Psoas muscle (tissue), 8 donors: ENCODE data around the gene AADACL3. TPM values are rescaled to one million over a fixed set of nuclear protein-coding genes. Genes with fewer than 3 reads are reported as not detected.

Experiments
- ATAC-seq, 4 donors: fragments of 200-7000 bp; cut with Tn5 transposase; one replicate each; pipeline ENCODE4 v1.9.1; 2020; ENCODE audit warnings: moderate library complexity in 3 of 4, mild to moderate bottlenecking in 2 of 4
- DNase-seq, 2 donors: peaks; one replicate each; pipeline ENCODE4 v3.0.0-alpha.2; 2020
- H3K27ac ChIP-seq: fragments of 200-600 bp; one replicate; pipeline ENCODE4 v1.8.0; 2022
- H3K27me3 ChIP-seq, 3 donors: fragments of 200-600 bp in 1 of 3; one replicate each; pipeline versions ENCODE4 v1.6.1 to v1.8.0; 2013 to 2022; ENCODE audit warnings: low read length in 2 of 3, mild to moderate bottlenecking in 2 of 3, moderate library complexity in 1 of 3; ENCODE audit not compliant: insufficient read depth in 3 of 3
- H3K36me3 ChIP-seq, 2 donors: fragments of 200-600 bp in 1 of 2; one replicate each; pipeline versions ENCODE4 v1.6.1 to v1.8.0; 2013 to 2022; ENCODE audit warnings: low read depth in 1 of 2, mild to moderate bottlenecking in 1 of 2, moderate library complexity in 1 of 2; ENCODE audit not compliant: insufficient read depth in 1 of 2
- H3K4me1 ChIP-seq: fragments of 200-600 bp; one replicate; pipeline ENCODE4 v1.8.0; 2022
- H3K4me3 ChIP-seq: fragments of 200-600 bp; one replicate; pipeline ENCODE4 v1.8.0; 2022; ENCODE audit warnings: mild to moderate bottlenecking
- H3K9me3 ChIP-seq: fragments of 200-600 bp; one replicate; pipeline ENCODE4 v1.8.0; 2022
- CTCF ChIP-seq: fragments of 200-600 bp; IDR thresholded peaks from one replicate; pipeline ENCODE4 v1.8.0; 2022; ENCODE audit warnings: antibody characterized with exemption
- WGBS, 3 donors: extraction: QIAGEN DNeasy Blood & Tissue Kit; methylation state at CpG; one replicate each; pipeline versions ENCODE4 v1.1.6 to v1.1.7; 2013; 5-methylcytosine and 5-hydroxymethylcytosine counted together
- intact Hi-C, 2 donors: fragments of 100-400 bp; cut with DNase I; formaldehyde crosslinking; loops; one replicate each; pipeline versions ENCODE4 v1.11.0 to v1.14.2; 2022
- polyA plus RNA-seq, 3 donors: library from polyadenylated mRNA; stranded (reverse); fragments of 200-250 nt; gene quantifications; one replicate each; pipeline ENCODE4 v1.2.3, GENCODE V29; 2013
- total RNA-seq, 4 donors: library from RNA; stranded (reverse); fragmentation: NEBNext Ultra II Directional in 2 of 4; extraction: Animal tissue kit (Norgen Biotek cat#: 25700) in 2 of 4; gene quantifications; one replicate each; pipeline versions ENCODE4 v1.2.1 to v1.2.4, GENCODE V29; 2021 to 2023
- donor health status: healthy with polysubstance abuse.
- donor health status: DM: no; HTN: no; CAD: no; lungs with moderate emphysema.
- donor health status: Bipolar disorder and iron deficiency.
- donor health status: healthy.
- donor health status: DM: yes; HTN: yes; CAD: no.
- donor health status: DM: no; HTN: no; CAD: no.
- donor health status: DM: no; HTN: no; CAD: no.
- donor health status: DM: yes; HTN: yes; CAD: no.

Gene AADACL3
- total and polyA plus RNA-seq, 7 donors: not detected

GRCh38 chr1:12773438-12773837 is 57.5 kb downstream of the AADACL3 start, which contains the start of gene PRAMEF12:
Gene PRAMEF12 (plus strand): TSS chr1:12773738. CDS start chr1:12774868, 1,130 bp downstream.
- H3K36me3 ChIP-seq: no peaks in the 10 kb centered on the region
- H3K27ac ChIP-seq: no peak within 1 kb of the TSS
- no peaks in the 10 kb centered on the region for H3K4me1 ChIP-seq
- WGBS, 3 donors: 87 to 91% (median 88%) methylated on average over 5 of the region's 5 CpGs
- no peak for ATAC-seq
- no peak for TF ChIP-seq CTCF
- H3K27me3 ChIP-seq: no peaks in the 10 kb centered on the region
- H3K9me3 ChIP-seq: no peaks in the 10 kb centered on the region
- no peak for DNase-seq
- no peak within 1 kb of the TSS for H3K4me3 ChIP-seq
- intact Hi-C loops: no loop called here

- 76 to 87% (median 83%) methylated on average over 5 of the region's 5 CpGs for WGBS, 3 donors
Observed at GRCh38 chr1:12774801-12775345, 59.0 kb downstream of the AADACL3 start.

GRCh38 chr1:12775443-12775842 is 59.5 kb downstream of the AADACL3 start:
- DNase-seq (no peak), ATAC-seq (no peak)
- Histone ChIP-seq H3K27ac (no peak overlapping the region), H3K4me1 (no peaks in the 10 kb centered on the region), H3K36me3 (no peaks in the 10 kb centered on the region), H3K4me3 (no peak overlapping the region), H3K9me3 (no peaks in the 10 kb centered on the region), H3K27me3 (no peaks in the 10 kb centered on the region)
- intact Hi-C loops: no loop called here
- TF ChIP-seq CTCF: no peak
- 72 to 79% (median 76%) methylated on average over 8 of the region's 8 CpGs for WGBS, 3 donors

More at GRCh38 chr1:12774801-12775345, 59.0 kb downstream of the AADACL3 start:
- Histone ChIP-seq H3K9me3 (no peaks in the 10 kb centered on the region), H3K27me3 (no peaks in the 10 kb centered on the region), H3K36me3 (no peaks in the 10 kb centered on the region), H3K4me3 (no peak overlapping the region), H3K4me1 (no peaks in the 10 kb centered on the region), H3K27ac (no peak overlapping the region)
- intact Hi-C loops: no loop called here
- ATAC-seq (no peak), DNase-seq (no peak)
- TF ChIP-seq CTCF: no peak

- intact Hi-C loops: no loop called here
- no peaks in the 10 kb centered on the region for H3K9me3 ChIP-seq
- TF ChIP-seq CTCF: no peak
- H3K36me3 ChIP-seq: no peaks in the 10 kb centered on the region
- H3K4me3 ChIP-seq: no peak overlapping the region
- ATAC-seq (no peak), DNase-seq (no peak)
- no peaks in the 10 kb centered on the region for H3K27me3 ChIP-seq
- H3K27ac ChIP-seq: no peak overlapping the region
- no peaks in the 10 kb centered on the region for H3K4me1 ChIP-seq
- WGBS, 3 donors: 86 to 87% (median 87%) methylated on average over 15 of the region's 15 CpGs
Observed at GRCh38 chr1:12776801-12777557, 61.1 kb downstream of the AADACL3 start.

Other genes with a start within 250 kb of the AADACL3 start
- gene DHRS3, start 97.9 kb upstream of the AADACL3 start, total RNA-seq: 10 to 100 TPM; 21.7 to 78.7 (median 54.9) TPM
- 10 to 100 TPM; 27.2 to 65.1 (median 28.3) TPM for gene DHRS3, start 97.9 kb upstream of the AADACL3 start, polyA plus RNA-seq
- not detected for gene AADACL4, start 72.0 kb upstream of the AADACL3 start, total RNA-seq
- not detected for gene AADACL4, start 72.0 kb upstream of the AADACL3 start, polyA plus RNA-seq
- not detected for gene CFAP107, start 30.1 kb downstream of the AADACL3 start, total RNA-seq
- gene CFAP107, start 30.1 kb downstream of the AADACL3 start, polyA plus RNA-seq: under 1 TPM in 1 of 3 donors, not detected in 2; 0.04 TPM
- gene PRAMEF12, start 57.6 kb downstream of the AADACL3 start, total RNA-seq: not detected
- not detected for gene PRAMEF12, start 57.6 kb downstream of the AADACL3 start, polyA plus RNA-seq
- not detected for gene PRAMEF1, start 75.3 kb downstream of the AADACL3 start, total RNA-seq
- gene PRAMEF1, start 75.3 kb downstream of the AADACL3 start, polyA plus RNA-seq: not detected
- gene PRAMEF11, start 115.3 kb downstream of the AADACL3 start, total RNA-seq: not detected
- gene PRAMEF11, start 115.3 kb downstream of the AADACL3 start, polyA plus RNA-seq: not detected
- not detected for gene HNRNPCL1, start 132.6 kb downstream of the AADACL3 start, total RNA-seq
- gene HNRNPCL1, start 132.6 kb downstream of the AADACL3 start, polyA plus RNA-seq: not detected
- not detected for gene PRAMEF2, start 141.0 kb downstream of the AADACL3 start, total RNA-seq
- gene PRAMEF2, start 141.0 kb downstream of the AADACL3 start, polyA plus RNA-seq: not detected
- not detected for gene PRAMEF4, start 170.1 kb downstream of the AADACL3 start, total RNA-seq
- not detected for gene PRAMEF4, start 170.1 kb downstream of the AADACL3 start, polyA plus RNA-seq
- not detected for gene PRAMEF10, start 182.2 kb downstream of the AADACL3 start, total RNA-seq
- not detected for gene PRAMEF10, start 182.2 kb downstream of the AADACL3 start, polyA plus RNA-seq
- gene PRAMEF7, start 200.5 kb downstream of the AADACL3 start, total RNA-seq: not detected
- gene PRAMEF7, start 200.5 kb downstream of the AADACL3 start, polyA plus RNA-seq: not detected
- not detected for gene PRAMEF6, start 231.5 kb downstream of the AADACL3 start, total RNA-seq
- gene PRAMEF6, start 231.5 kb downstream of the AADACL3 start, polyA plus RNA-seq: not detected